Activated CD4-positive, alpha-beta T cell treated with anti-CD3 and anti-CD28 coated beads, Interleukin-2, amount 50 U/mL, for 16 hours (primary cell): ENCODE measurements around the gene GNG12.
A peak's percentile ranks its signal among the peaks of the same experiment; 100 is the strongest.

Source experiments
- DNase-seq: peaks from one replicate; pipeline ENCODE4 v3.0.0-alpha.2; 2020

Gene GNG12

DNA sequence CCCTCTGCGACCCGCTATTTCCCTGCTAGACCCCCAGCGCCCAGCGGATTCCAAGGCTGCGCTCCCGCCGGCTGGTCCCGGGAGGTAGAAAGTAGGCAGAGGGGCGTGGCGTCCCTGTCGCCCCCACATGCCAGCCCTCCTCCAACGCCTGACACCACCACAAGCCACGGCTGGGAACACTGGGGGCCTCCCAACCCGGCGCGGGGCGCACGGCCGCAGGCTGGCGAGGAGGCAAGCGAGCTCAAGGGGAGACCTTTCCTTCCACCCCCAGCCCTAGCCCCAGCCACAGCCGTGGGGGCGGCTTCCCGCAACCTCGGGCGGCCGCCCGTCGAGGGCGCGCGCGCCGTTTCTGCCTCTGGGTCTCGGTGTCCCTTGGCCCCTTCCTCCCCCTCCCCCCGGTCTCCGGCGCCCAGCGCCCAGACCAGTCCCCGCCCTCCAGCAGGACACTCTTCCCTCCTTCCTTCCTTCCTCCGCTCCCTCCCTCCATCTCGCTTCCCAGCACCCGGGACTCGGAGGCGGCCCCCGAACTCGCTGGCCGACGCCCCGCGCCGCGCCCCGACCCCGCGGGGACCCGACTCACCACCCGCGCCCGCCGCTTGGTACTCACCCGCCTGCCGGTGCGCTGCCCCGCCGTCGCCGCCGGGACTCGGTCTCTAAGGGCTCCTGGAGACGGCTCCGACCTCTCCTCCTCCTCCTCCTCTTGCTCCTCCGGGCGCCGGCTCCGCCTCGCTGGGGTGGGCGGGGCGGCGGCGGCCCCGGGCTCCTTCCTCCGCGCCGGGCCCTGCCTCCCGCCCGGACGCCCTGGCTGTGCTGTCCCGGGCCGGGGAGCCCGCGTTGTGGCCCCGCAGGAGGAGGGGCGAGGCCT lies at the start of gene GNG12:
Gene GNG12, minus strand, starts transcription at position 731 of the 865 bp plus-strand sequence. CDS start 125,781 bp downstream, outside the sequence.
- peak; percentile 35 for DNase-seq

DNA sequence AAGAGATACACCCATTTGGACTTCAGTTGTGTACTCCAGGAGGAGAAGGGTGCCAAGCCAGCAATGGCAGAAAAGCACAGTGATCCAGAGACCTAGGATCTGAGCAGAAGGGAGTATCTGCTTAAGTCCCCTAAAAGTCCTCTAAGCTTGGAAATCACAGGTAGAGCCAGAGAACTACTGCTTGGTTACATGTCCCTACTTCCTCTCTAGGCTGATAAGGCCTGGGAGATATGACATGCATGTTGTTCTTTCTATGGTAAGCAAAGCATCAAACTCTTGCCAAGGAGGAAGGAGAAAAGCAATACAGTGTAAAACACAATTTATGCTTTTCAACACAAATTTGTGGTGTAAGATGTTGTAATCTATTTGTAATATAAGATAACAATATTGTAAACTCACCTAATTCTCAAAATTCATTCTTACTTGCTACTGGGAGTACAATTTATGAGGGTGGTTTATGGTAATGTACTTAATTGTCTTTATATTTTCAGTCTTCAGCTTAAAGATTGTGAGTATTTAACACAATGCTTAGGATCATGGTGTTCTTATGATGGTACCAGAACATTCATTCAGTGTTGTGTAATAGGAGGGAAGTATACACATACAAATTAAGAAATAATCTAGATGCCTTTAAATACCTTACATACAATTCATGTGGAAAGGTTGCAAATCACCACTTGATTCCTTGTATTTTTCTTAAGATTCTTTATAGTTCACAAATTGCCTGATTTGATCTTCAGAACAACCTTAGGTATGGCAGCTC lies 49.1 kb upstream of the GNG12 start:
- DNase-seq: no peak

DNA sequence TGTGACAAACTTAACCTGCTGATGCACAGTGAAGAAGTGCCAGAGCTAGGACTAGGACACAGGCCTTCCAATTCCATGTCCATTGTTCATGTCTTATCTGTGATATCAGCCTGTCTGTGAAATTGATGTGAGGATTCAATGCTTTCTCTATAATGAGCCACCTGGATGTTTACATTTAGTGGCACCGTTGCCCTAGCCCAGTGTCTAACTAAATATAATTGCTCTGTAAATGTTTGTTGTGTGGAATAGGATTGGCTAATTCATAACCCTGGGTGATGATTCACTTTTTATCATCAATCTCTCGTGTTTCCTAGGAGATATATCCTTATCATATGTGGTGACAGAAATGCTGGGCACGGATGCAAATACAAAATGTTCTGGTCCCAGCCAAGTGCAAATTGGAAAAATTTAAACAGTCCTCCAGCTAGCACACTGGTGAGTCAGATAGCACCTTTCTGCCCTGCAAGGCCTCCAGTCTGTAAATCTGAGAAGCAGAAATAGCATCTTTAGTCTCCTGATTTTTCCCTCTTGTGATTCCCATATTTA lies 46.9 kb upstream of the GNG12 start:
- DNase-seq: no peak

DNA sequence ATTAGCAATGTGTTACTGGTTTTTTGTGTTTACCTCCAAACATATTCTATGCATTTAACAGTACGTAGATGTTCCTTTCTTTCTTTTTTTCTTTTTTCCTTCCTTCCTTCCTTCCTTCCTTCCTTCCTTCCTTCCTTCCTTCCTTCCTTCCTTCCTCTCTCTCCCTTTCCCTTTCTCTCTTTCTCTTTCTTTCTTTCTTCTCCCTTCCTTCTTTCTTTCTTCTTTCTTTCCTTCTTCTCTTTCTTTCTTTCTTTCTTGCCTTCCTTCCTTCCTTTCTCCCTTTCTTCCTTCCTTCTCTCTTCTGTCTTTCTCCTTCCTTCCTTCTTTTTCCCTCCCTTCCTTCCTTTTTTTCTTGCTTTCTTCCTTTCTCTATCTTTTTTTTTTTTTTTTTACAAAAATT lies 46.2 kb upstream of the GNG12 start:
- no peak for DNase-seq

DNA sequence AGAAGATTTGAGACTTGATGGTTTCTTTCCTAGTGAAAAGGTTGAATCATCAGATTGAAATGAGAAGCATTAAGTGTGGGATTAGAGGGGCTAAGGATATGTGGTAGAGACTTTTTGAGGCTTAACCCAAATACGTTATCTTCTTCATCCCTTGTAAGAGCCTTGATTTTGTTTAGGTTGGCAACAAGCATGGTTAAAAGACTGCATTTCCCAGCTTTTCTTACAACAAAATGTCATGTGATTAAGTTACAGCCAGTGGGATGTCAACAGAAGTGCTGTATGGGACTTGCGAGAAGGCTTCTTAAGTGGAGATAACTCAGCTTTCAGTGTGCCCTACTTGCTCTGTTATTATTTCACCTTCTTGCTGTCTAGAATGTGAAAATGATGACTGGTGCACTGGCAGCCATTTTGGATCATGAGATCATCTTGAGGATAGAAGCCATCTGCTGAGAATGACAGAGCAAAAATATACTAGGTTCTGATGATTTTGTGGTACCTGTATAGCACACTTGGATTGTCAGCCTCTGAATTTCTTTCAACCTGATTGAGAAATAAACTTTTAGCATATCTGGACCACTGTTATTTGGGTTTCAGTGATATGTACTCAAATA lies 41.3 kb upstream of the GNG12 start:
- DNase-seq: no peak

DNA sequence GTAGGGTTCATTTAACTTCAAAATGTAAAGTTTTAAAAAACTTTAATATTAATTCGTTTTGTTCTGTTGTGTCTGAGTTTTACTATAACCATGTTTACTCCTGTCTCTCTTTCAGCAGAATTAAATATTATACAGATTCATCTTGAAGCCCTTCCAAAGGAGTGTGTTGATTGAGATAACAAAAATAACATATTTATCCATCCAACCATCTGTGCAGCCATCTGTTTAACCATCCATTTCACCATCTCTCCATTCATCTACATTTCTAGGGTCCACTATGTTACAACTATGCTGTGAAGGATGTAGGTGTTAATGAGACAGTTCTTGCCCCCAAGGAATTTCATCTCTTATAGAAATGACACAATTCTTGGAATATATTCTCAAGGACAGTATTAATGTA lies 36.0 kb upstream of the GNG12 start:
- no peak for DNase-seq

DNA sequence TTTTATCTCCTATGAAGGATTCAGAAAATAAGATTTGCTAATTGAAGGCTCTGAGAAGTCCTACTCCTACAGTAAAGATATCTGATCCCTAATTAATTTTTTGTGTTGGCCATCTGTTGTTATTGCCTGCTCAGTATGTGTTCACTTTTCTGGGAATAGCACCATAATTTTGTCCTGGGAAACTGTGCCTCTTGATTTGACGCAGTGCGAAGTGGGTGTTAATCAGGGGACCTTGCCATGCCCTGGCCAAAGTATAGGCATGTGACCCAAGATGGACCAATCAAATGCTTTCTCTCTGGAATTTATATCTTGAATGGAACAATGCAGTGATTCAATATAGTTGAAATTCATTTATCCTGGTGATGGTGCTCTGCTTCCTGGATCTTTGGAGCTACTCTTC lies 30.4 kb upstream of the GNG12 start:
- DNase-seq: no peak

DNA sequence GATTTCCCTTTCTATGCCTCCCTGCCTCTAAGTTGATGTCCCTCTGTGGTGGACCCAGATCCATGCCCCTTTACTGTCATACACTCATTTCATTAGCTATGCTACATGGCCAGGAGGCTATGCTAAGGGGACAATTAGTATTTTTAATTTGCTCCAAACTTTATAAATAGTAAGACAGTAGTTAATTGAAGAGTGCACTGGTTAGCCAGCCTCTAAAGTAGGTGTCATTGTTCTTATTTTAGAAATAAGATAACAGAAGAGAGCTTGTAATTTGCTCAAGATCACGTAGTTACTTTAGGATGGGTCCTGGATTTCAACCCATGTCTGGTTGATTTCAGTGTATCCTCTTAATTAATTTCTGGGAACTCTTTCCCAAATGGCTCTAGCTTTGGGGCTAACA lies 29.4 kb upstream of the GNG12 start:
- DNase-seq: no peak

DNA sequence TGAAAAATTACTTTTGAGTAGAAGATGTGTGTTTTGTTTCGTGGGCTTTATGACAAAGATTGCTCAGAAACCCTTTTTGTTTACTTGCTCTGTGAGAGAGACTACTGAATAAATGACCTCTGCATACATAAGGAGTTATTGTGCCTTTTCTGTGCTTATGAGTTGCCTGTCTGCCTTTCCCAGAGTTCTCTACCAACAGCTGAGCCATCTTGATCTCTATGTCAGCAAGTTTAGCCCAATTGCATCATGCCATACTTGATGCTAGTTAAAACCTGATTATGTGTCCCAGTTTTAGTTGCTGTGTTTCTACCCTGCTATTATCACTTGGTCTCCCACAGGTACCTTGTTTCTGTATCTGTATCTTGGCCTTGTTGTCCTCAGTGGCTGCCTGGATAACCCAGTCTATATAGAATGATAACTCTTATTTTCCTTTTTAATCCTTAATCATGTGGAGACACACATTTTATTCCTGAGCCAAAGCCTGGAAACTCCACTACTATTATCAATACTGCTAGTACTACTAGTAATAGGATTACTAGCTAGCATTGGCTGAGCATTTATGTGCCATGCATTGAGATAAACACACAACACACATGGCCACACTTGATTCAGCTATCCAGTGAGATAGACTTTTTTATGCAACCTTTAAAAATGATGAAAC lies 28.7 kb upstream of the GNG12 start:
- no peak for DNase-seq

DNA sequence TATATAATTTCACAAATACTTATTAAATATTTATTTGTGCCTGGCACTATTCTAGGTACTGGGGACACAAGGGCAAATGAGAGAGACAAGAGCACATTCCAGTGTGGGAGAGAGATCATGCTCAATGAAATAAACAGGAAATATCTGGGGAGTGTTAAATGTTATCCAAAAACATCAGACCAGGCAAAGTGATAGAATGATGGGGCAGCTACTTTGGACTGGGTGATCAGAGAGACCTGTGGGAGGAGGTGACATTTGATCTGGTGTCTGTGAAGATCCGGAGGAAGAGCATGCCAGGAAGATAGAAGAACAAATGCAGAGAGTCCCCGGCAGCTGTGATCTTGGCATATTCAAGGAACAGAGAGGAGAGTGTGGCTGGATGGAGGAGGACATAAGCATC lies 27.5 kb upstream of the GNG12 start:
- DNase-seq: no peak

DNA sequence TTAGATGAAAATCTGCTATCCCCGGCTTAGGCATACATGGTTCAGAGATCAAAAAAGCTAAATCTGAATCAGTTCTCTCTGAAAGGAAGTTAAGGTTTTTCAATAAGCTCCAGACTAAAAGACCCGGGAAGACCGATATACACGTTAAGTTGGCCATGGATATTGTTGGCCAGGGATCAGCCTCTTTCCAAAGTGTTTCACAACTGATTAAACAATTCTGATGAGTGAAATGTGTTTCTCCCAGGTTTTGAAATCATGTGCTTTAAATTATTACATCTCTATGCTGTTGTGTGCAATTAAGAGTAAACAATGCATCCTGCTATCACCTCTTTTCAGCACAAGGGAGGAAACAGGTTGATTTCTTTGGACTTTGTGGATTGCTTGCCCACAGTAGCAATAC lies 23.7 kb upstream of the GNG12 start:
- DNase-seq: no peak

DNA sequence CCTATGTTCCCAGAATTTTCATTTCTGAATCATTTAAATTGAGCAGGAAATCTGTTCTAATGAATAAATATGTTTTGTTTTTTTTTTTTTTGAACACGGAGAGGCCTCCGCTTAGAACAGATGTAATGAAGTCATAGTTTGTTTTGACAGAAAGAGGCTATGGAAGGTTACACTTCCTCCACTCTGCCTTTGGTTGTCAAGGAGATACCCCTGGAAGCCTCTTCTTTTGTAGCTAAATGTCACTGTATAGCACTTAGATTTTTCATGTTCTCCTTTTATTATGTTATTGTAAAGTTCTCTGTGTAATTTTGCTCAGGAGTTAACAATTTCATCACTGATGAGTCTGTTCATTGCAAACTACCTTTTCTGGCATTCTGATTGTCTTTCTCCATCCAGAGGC lies 22.7 kb upstream of the GNG12 start:
- DNase-seq: no peak

DNA sequence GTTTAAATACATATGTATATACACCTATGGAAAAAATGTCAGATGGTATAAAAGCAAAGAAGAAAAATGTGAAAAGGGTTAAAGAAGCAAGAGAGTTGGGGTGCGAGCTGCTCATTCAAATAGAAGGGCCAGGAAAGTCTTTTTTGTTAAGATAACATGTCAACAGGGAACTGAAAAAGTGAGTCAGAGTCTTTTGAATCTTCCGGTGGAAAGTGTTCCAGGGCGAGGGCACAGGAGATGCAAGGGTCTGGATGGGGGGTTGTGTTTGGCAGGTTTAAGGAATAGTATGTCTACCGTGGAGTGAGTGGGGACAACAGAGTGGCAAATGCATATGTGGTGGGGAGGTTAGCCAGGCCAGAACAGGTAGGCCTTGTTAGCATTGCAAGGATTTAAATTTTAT lies 22.2 kb upstream of the GNG12 start:
- DNase-seq: no peak

DNA sequence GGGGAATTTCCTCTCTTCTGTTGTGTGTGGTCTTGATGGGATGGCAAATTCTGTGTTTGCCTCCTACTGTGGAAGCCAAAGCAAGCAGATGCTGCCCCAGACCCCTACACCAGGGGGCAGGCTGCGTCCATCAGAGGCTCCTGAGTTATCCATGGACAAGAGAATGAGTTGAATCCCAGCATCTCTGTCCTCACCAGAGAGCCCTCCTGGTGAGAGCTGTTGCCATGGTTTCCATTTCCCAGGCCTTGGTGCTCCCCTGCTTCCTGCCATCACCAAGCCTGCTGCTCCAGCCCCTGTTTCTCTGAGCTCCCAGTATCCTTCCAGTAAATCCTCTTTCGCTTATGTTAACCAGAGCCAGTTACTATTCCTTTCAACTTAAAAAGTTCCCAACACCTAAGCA lies 20.4 kb upstream of the GNG12 start:
- DNase-seq: peak; percentile 13

DNA sequence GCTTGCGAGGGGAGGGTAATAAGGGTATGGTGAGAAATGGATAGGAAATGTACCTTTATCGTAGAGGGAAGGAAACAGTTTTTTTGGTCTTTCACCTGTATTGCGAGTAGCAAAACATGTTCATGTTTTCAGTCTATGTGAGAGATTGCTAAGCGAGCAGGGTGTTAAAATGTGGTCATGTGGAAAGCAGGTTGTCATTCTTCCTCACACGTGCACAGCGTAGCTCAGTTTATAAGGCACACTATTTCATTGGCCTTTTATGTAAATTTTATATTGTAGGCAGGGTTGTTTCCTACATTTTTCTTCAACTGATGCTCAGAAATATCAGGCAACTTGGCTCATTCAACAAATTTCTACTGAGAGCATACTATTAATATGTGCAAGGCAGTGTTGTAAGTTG lies 18.5 kb upstream of the GNG12 start:
- no peak for DNase-seq

DNA sequence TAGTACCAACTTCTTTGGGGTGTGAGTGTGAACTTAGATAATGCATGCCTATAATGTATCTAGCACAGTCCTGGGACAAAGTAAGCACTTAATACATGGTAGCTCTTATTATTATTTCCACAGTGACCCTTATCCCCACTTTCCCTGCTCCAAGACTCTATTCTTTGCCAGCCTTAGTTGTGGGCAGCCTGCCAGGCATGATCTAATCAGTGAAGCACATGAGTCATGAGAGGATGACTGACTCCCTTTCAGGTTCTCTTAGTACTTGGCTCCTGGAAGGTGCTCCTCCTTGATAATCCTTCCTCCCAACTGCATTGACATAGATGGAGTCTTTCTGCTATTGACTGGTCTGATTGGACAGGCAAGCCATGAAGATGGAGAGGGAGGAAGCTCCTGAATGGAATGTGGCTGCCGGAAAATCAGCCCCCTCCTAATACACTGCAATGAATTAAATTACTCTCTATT lies 17.4 kb upstream of the GNG12 start:
- DNase-seq: no peak

DNA sequence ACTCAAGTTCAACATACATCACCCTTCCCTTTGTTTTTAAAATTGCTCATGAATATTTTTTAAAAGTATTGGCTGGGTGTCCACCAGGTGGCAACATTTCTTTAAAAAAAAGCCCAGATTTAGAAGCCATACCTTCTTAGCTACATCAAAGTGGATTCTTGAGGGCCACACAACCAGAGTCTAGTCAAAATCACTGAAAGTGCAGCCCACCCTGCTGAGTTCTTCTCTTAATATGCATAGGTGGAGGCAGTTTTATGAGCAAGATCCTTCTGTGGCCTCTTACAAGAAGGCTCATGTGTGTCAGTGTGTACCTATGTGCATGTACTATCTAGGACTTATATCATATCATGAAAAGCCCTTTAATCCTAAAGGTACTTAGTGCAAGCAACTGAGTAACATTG lies 16.9 kb upstream of the GNG12 start:
- DNase-seq: no peak

DNA sequence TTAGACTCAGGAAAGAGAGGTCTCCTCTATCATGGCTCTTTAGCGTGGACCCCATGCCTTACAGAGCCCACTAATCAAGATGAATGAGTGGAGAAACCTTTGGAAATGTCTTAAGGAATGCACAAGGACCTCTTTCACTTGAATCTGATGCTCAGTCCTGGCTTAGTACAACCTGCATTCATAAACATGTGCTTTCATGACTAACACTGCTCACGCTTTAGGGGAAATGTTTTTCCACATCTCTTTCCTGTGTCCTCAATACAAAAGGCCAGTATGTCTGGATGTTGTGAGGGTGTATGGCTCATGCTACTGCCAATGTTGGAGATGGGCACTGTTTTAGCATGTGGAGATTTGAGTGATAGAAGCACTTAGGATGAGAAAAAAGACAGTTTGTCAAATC lies 14.2 kb upstream of the GNG12 start:
- no peak for DNase-seq

DNA sequence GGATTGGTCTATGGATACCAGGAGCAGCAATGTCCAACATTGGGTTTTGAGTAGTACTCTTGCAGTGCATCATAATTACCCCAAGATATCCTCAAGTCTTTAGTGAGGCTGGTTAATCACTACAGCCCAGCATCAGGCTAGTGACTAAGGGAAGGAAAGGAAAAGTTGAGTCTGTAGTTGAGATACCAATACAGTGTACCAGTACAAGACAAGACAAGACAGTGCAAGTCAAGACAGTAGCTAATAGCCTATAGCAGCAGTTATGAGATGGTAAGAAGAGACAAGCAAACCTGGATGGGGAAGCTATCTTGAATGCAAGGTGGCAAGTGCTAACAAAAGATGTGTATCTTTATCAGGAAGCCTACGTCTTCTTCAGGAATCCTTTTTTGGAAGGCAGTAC lies 13.3 kb upstream of the GNG12 start:
- DNase-seq: no peak

DNA sequence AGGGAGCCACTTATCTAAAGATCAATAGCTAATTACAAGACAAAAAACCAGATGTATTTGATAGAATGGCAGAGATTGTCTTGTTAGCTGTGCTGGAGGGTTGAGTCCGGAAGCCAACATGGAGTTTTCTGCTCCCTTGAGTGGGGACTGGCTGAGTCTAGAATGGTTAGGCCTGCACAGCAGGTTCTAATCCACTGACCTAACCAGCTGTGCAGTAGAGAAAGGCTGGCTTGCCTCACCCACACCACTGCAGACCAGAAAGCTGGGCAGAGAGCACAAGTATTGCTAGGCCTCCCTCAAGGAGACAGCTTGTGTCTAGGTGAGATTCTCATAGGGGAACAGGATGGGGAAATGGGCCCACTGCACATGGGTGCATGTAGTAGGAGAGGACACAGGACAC lies 11.7 kb upstream of the GNG12 start:
- no peak for DNase-seq

DNA sequence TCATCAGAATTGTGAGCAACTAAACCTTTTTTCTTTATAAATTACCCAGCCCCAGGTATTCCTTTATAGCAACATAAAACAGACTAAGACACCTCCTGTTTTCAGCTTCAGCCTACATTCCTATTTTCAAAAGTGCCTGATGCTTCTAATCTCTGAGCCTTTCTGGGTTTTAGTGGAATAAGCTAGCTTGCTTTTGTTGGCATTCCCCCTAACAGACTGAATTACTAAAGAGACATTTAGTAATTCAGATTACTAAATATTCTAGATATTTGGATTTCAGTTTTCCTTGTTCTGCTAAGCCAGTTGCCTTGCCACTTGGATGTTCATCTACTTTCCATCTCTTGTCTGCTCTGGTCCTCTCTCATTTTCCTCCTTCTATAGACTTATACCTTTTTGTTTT lies 10.5 kb upstream of the GNG12 start:
- DNase-seq: no peak

DNA sequence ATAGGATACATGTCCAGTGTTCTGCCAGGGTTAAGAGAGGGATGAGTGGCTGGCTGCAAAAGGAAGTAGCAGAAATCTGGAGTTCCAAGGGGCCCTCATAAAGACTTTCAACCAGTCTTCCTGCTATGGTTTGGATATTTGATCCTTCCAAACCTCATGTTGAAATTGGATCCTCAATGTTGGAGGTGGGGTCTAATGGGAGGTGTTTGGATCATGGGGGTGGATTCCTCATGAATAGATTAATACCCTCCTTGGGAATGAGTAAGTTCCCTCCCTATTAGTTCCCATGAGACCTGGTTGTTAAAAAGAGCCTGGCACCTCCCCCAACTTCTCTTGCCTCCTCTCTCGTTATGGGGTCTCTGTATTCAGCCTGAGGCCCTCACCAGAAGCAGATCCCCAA lies 10.1 kb upstream of the GNG12 start:
- no peak for DNase-seq

DNA sequence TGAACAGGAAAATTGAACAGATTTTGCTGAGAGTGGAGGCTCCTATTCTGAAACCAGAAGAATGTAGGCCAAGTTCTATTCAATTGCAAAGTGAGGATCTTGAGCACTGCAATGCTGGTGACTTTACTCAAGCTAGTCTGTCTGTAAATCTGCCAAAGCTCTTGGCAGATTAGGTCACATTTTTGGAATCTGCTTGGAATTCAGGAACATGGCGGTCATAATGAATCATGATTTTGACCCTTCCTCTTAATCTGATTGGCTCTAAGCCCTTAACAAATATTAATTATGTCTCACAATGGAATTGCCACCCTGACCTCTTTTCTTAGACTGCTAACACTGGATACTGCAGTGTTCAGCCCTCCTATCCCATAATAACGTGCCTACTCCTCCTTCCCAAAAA lies 7.2 kb upstream of the GNG12 start:
- DNase-seq: no peak
